SH-SY5Y (cell line): ENCODE data around the gene NINL.

ENCODE experiments used
- GATA2 ChIP-seq: IDR thresholded peaks from 2 replicates; pipeline ENCODE4 v1.6.1; 2011; ENCODE audit warnings: mild to moderate bottlenecking, low read depth, low read length
- GATA3 ChIP-seq: IDR thresholded peaks from 2 replicates; pipeline ENCODE4 v1.6.1; 2011; ENCODE audit warnings: low read depth, mild to moderate bottlenecking, low read length, moderate library complexity

The NINL gene

GRCh38 chr20:25567286-25567685 lies 18.0 kb downstream of the NINL start:
- no peak for TF ChIP-seq GATA2
- TF ChIP-seq GATA3 = no peak

GRCh38 chr20:25566821-25567220 lies 18.5 kb downstream of the NINL start:
- TF ChIP-seq GATA3 (no peak), GATA2 (no peak)

- TF ChIP-seq GATA2 (no peak), GATA3 (no peak)
Measured at GRCh38 chr20:25565578-25566157, 19.7 kb downstream of the NINL start.

- TF ChIP-seq GATA3 (no peak), GATA2 (no peak)
Measured at GRCh38 chr20:25563876-25564275, 21.5 kb downstream of the NINL start.

GRCh38 chr20:25563362-25563761 lies 22.0 kb downstream of the NINL start:
- TF ChIP-seq GATA3 = no peak
- TF ChIP-seq GATA2 = no peak

- TF ChIP-seq GATA3 (no peak), GATA2 (no peak)
Measured at GRCh38 chr20:25553819-25554296, 31.5 kb downstream of the NINL start.

- TF ChIP-seq GATA3 (no peak), GATA2 (no peak)
Measured at GRCh38 chr20:25552977-25553376, 32.4 kb downstream of the NINL start.

GRCh38 chr20:25551413-25552215 lies 33.7 kb downstream of the NINL start:
- no peak for TF ChIP-seq GATA3

- TF ChIP-seq GATA3 (no peak), GATA2 (no peak)
Measured at GRCh38 chr20:25549843-25550477, 35.4 kb downstream of the NINL start.

- no peak for TF ChIP-seq GATA2
- TF ChIP-seq GATA3 = no peak
Measured at GRCh38 chr20:25549172-25549773, 36.1 kb downstream of the NINL start.

GRCh38 chr20:25548613-25549086 lies 36.7 kb downstream of the NINL start:
- TF ChIP-seq GATA2 (no peak), GATA3 (no peak)

- TF ChIP-seq GATA2 = no peak
- TF ChIP-seq GATA3 = no peak
Measured at GRCh38 chr20:25547999-25548398, 37.3 kb downstream of the NINL start.

GRCh38 chr20:25547063-25547462 lies 38.3 kb downstream of the NINL start:
- TF ChIP-seq GATA3 (no peak), GATA2 (no peak)

- TF ChIP-seq GATA3 = no peak
- TF ChIP-seq GATA2 = no peak
Measured at GRCh38 chr20:25546048-25546447, 39.3 kb downstream of the NINL start.

- TF ChIP-seq GATA3 (no peak), GATA2 (no peak)
Measured at GRCh38 chr20:25545171-25545570, 40.2 kb downstream of the NINL start.
